Epithelial cell of esophagus (primary cell): Measurements from ENCODE around the gene WDR31.

ENCODE experiments used
- DNase-seq: peaks from one replicate; pipeline ENCODE4 v3.0.0; 2010; ENCODE audit warnings: low read depth
- H3K4me3 ChIP-seq: 2 replicates; pipeline ENCODE4 v1.5.1; 2011; ENCODE audit warnings: mild to moderate bottlenecking, low read length, control low read depth
- CTCF ChIP-seq: IDR thresholded peaks from 2 replicates; pipeline ENCODE4 v1.5.1; 2011; ENCODE audit warnings: low read depth, mild to moderate bottlenecking, low read length, control low read depth, inconsistent platforms; ENCODE audit not compliant: insufficient read depth; ENCODE audit errors: missing control alignments

WDR31 gene

GRCh38 chr9:113274474-113275156 is 65.5 kb downstream of the WDR31 start:
- DNase-seq = peak; percentile 60
- peak overlapping the region; percentile 97 for H3K4me3 ChIP-seq
- peak; percentile 62 for TF ChIP-seq CTCF

GRCh38 chr9:113269871-113270270 is 70.2 kb downstream of the WDR31 start:
- no peak for DNase-seq
- H3K4me3 ChIP-seq = no peak overlapping the region
- no peak for TF ChIP-seq CTCF

- TF ChIP-seq CTCF = no peak
- H3K4me3 ChIP-seq = no peak overlapping the region
- DNase-seq = no peak
Observed at GRCh38 chr9:113269355-113269754, 70.7 kb downstream of the WDR31 start.

- no peak for DNase-seq
- no peak for TF ChIP-seq CTCF
- H3K4me3 ChIP-seq = no peak overlapping the region
Observed at GRCh38 chr9:113267911-113268566, 72.0 kb downstream of the WDR31 start.

GRCh38 chr9:113266174-113266573 is 73.9 kb downstream of the WDR31 start:
- no peak overlapping the region for H3K4me3 ChIP-seq
- no peak for DNase-seq
- no peak for TF ChIP-seq CTCF
